Endothelial cell of hepatic sinusoid (primary cell): ENCODE measurements around the gene PRAC1.

Experiments used
- in situ Hi-C: cut with HindIII; loops from 2 replicates; pipeline ENCODE4 v1.10.0; 2017; ENCODE audit warnings: low sequenced_read_pairs

Gene PRAC1

GRCh38 chr17:48727415-48728175 is 5.3 kb upstream of the PRAC1 start:
- in situ Hi-C loops = no loop called here

- in situ Hi-C loops = no loop called here
Measured at GRCh38 chr17:48726916-48727286, 4.6 kb upstream of the PRAC1 start.

GRCh38 chr17:48726114-48726915 is 4.0 kb upstream of the PRAC1 start:
- in situ Hi-C loops = no loop called here

- in situ Hi-C loops = no loop called here
Measured at GRCh38 chr17:48725288-48726064, 3.2 kb upstream of the PRAC1 start.

GRCh38 chr17:48725004-48725287 is 2.6 kb upstream of the PRAC1 start:
- in situ Hi-C loops = no loop called here

GRCh38 chr17:48724251-48725003 is 2.1 kb upstream of the PRAC1 start:
- in situ Hi-C loops = no loop called here

GRCh38 chr17:48723423-48724250 is 1.3 kb upstream of the PRAC1 start:
- in situ Hi-C loops = no loop called here

- in situ Hi-C loops = no loop called here
Measured at GRCh38 chr17:48722915-48723422, 651 bp upstream of the PRAC1 start, which contains the start of gene PRAC2. Gene PRAC2 (plus strand): TSS chr17:48723185. CDS start chr17:48724411, 1,226 bp downstream.

- in situ Hi-C loops = no loop called here
Measured at GRCh38 chr17:48721009-48721402, 1.3 kb downstream of the PRAC1 start.

GRCh38 chr17:48720266-48721008 is 1.9 kb downstream of the PRAC1 start:
- in situ Hi-C loops = no loop called here

GRCh38 chr17:48719642-48720265 is 2.6 kb downstream of the PRAC1 start:
- in situ Hi-C loops = loop anchor here (5.0 kb wide), 1 partner anchor 97 kb away; no protein-coding TSS in a partner anchor

GRCh38 chr17:48718761-48719641 is 3.3 kb downstream of the PRAC1 start:
- in situ Hi-C loops = loop anchor here (5.0 kb wide), 1 partner anchor 97 kb away; no protein-coding TSS in a partner anchor

- in situ Hi-C loops = loop anchor here (5.0 kb wide), 1 partner anchor 96 kb away; no protein-coding TSS in a partner anchor
Measured at GRCh38 chr17:48718227-48718760, 4.0 kb downstream of the PRAC1 start.

GRCh38 chr17:48717367-48718226 is 4.7 kb downstream of the PRAC1 start:
- in situ Hi-C loops = loop anchor here (5.0 kb wide), 1 partner anchor 95 kb away; no protein-coding TSS in a partner anchor

- in situ Hi-C loops = loop anchor here (5.0 kb wide), 1 partner anchor 94 kb away; no protein-coding TSS in a partner anchor
Measured at GRCh38 chr17:48716549-48716948, 5.8 kb downstream of the PRAC1 start.
